Kidney capillary endothelial cell (primary cell): ENCODE measurements around the gene TAF1.
"Not testable (repeated sequence)": the region's sequence is repeated elsewhere in the genome, so short reads cannot be mapped to it uniquely, and the experiment has no call there.

Experiments
- DNase-seq: peaks from one replicate; pipeline ENCODE4 v3.0.0-alpha.2; 2018; ENCODE audit warnings: low spot score

Gene TAF1

GRCh38 chrX:71504346-71504745 lies 138.2 kb downstream of the TAF1 start:
- DNase-seq, result no peak

DNA sequence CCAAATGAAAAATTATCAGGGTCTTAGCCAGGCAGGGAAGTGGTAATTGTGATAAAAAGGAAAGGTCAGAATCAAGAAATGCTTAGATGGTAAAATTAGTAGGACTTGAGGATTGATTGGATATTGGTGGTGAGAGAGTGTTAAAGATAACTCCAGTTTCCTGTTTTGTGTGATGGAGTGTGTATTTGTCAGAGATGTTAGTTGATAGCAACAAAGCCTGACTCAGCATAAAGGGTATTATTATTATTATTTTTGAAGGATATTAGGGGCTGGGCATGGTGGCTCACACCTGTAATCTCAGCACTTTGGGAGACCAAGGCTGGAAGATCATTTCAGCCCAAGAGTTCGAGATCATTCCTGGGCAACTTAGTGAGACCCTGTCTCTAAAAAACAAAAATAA lies 143.1 kb downstream of the TAF1 start:
- no peak for DNase-seq

GRCh38 chrX:71510161-71510560 lies 144.0 kb downstream of the TAF1 start:
- no peak for DNase-seq

- DNase-seq, result not testable (repeated sequence)
Measured at GRCh38 chrX:71513731-71514130, 147.6 kb downstream of the TAF1 start.

- no peak for DNase-seq
Measured at GRCh38 chrX:71514367-71515037, 148.3 kb downstream of the TAF1 start.

- DNase-seq, result no peak
Measured at GRCh38 chrX:71515038-71515396, 148.9 kb downstream of the TAF1 start.
